ENCODE results near the gene PEAR1.

GRCh38 chr1:156884560-156885184, 8.8 kb upstream of the PEAR1 start:
- TF ChIP-seq POLR2A (IDR thresholded peaks at IDR 0.05; ENCODE audit: low read depth, low read length) (no peak), POLR2AphosphoS5 (IDR thresholded peaks at IDR 0.05; ENCODE audit: low read depth, low read length) (no peak), TAF1 (IDR thresholded peaks at IDR 0.05; ENCODE audit: low read depth, low read length) (no peak), SPI1 (IDR thresholded peaks at IDR 0.05; ENCODE audit: low read depth, low read length) (no peak), POU2F2 (IDR thresholded peaks at IDR 0.05; ENCODE audit: low read depth, low read length) (no peak), PAX5 (IDR thresholded peaks at IDR 0.05; ENCODE audit: insufficient read depth, low read length, severe bottlenecking) (no peak)
